ENCODE data around the gene FAR2. TPM values are rescaled to one million over a fixed set of nuclear protein-coding genes. Genes with fewer than 3 reads are reported as not detected.

The FAR2 gene
- total RNA-seq, 2 donors from 2014 or later = 42.5 to 96.7 TPM

DNA sequence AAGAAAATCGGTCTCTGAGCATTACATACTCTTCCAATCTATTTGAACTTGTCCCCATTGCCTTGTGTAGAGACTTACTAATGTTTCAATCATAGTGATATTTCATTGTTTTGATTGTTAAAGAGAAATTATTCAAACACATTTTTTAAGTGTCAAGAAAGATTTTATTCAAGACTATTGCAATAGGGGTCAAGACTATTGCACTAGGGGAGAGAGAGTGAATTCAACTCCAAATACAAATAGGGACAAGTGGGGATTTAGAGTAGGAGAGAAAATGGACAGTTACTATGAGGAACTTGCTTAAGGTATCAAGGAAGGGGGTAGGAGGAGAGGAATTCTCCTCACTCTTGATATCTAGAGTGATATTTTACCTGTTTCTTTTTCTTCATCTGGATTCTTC, 73.1 kb downstream of the FAR2 start:
- Mint-ChIP-seq H3K27ac (no peak overlapping the region), H3K36me3 (ENCODE audit: low read depth) (peaks cover 24% of the 10 kb centered on the region), H3K27me3 (ENCODE audit: insufficient read depth) (no peaks in the 10 kb centered on the region), H3K4me1 (peaks cover 34% of the 10 kb centered on the region), H3K4me3 (no peak overlapping the region), H3K9me3 (peaks cover 15% of the 10 kb centered on the region)
- Histone ChIP-seq H3K4me3 (ENCODE audit: low read length) (no peak overlapping the region), H3K9me3 (ENCODE audit: control insufficient read depth, low read length) (no peaks in the 10 kb centered on the region), H3K27ac (ENCODE audit: low read depth, low read length) (no peak overlapping the region), H3K27me3 (ENCODE audit: control insufficient read depth, insufficient read depth, low read length, poor library complexity, severe bottlenecking) (no peaks in the 10 kb centered on the region), H3K9ac (ENCODE audit: extremely low read depth, low read length, poor library complexity, severe bottlenecking) (no peak overlapping the region), H3K36me3 (ENCODE audit: control insufficient read depth, insufficient read depth, low read length) (no peaks in the 10 kb centered on the region), H3K4me1 (ENCODE audit: control insufficient read depth, insufficient read depth, low read length) (peaks cover 7% of the 10 kb centered on the region)
- DNase-seq = no peak
- TF ChIP-seq, protein P1, sequence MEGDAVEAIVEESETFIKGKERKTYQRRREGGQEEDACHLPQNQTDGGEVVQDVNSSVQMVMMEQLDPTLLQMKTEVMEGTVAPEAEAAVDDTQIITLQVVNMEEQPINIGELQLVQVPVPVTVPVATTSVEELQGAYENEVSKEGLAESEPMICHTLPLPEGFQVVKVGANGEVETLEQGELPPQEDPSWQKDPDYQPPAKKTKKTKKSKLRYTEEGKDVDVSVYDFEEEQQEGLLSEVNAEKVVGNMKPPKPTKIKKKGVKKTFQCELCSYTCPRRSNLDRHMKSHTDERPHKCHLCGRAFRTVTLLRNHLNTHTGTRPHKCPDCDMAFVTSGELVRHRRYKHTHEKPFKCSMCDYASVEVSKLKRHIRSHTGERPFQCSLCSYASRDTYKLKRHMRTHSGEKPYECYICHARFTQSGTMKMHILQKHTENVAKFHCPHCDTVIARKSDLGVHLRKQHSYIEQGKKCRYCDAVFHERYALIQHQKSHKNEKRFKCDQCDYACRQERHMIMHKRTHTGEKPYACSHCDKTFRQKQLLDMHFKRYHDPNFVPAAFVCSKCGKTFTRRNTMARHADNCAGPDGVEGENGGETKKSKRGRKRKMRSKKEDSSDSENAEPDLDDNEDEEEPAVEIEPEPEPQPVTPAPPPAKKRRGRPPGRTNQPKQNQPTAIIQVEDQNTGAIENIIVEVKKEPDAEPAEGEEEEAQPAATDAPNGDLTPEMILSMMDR (conservative IDR thresholded peaks at IDR 0.05) = no peak
- WGBS, 2 experiments (ENCODE audit: insufficient coverage in 1 of 2, insufficient read length in 1 of 2) = 89% methylated on average over 1 of the region's 1 CpG; no CpG with 5 or more reads in 1 of the 2 experiments

DNA sequence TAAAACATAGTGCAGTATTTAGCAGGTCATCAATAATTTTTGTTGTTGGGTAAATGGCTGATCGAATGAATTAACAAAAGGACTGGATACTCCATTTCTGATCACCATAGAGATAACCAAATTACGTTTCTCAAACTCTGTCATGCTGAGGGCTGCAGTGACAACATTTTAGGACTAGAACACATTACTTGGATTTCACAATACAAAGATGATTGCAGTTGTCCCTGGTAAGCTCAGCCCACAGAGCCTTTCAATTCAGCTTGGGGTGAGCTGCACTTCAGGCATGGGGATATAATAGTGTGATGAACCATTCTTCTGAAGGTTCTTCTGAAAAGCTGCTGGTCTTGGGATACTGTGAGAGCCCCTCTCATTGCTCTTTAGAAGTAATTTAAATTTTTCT, 74.3 kb downstream of the FAR2 start:
- H3K4me1 Mint-ChIP-seq = peaks cover 43% of the 10 kb centered on the region
- Histone ChIP-seq H3K36me3 (ENCODE audit: control insufficient read depth, insufficient read depth, low read length) (no peaks in the 10 kb centered on the region), H3K27ac (ENCODE audit: low read depth, low read length) (no peak overlapping the region), H3K9me3 (ENCODE audit: control insufficient read depth, low read length) (no peaks in the 10 kb centered on the region), H3K9ac (ENCODE audit: extremely low read depth, low read length, poor library complexity, severe bottlenecking) (no peak overlapping the region), H3K4me3 (ENCODE audit: low read length) (no peak overlapping the region), H3K4me1 (ENCODE audit: control insufficient read depth, insufficient read depth, low read length) (peaks cover 12% of the 10 kb centered on the region), H3K27me3 (ENCODE audit: control insufficient read depth, insufficient read depth, low read length, poor library complexity, severe bottlenecking) (no peaks in the 10 kb centered on the region)
- DNase-seq = no peak
- 88% methylated on average over 1 to 2 of the region's 2 CpGs for whole genome bisulfite sequencing, 2 experiments (ENCODE audit: insufficient coverage in 1 of 2, insufficient read length in 1 of 2)
- TF ChIP-seq, protein P1 (conservative IDR thresholded peaks at IDR 0.05) = no peak
- no peak overlapping the region for H3K27ac Mint-ChIP-seq
- no peaks in the 10 kb centered on the region for H3K27me3 Mint-ChIP-seq (ENCODE audit: insufficient read depth)
- peaks cover 22% of the 10 kb centered on the region for H3K36me3 Mint-ChIP-seq (ENCODE audit: low read depth)
- peaks cover 15% of the 10 kb centered on the region for H3K9me3 Mint-ChIP-seq
- H3K4me3 Mint-ChIP-seq = no peak overlapping the region

DNA sequence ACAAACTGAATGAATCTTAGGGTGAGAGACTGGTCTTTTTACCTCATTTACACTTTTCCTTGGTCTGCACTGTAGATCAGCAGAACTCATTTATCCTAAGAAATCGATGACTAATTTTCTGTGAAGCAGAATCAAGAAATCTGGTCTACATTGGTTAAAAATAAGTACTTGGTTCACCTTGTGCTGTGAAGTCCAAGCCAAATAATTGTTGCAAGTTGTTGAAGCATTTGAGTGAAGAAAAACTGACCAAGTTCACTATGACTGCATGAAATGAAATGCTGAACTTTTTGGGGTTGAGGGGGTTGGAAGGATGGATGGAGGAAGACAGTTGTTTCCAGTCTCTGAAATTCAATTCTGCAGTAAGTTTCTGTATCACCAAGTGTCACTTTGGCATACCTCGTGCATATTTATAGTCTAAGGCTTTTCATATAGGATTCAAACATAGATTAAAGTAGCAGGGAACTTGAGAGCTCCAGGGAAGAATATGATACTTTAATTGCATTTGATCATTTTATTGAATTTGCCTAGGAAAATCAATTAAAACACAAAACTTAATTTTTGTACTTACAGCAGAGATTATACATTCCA, 75.0 kb downstream of the FAR2 start:
- H3K27ac Mint-ChIP-seq = no peak overlapping the region
- no peaks in the 10 kb centered on the region for H3K36me3 ChIP-seq (ENCODE audit: control insufficient read depth, insufficient read depth, low read length)
- 94 to 100% methylated on average over 2 of the region's 2 CpGs for WGBS, 2 experiments (ENCODE audit: insufficient coverage in 1 of 2, insufficient read length in 1 of 2)
- peaks cover 22% of the 10 kb centered on the region for H3K36me3 Mint-ChIP-seq (ENCODE audit: low read depth)
- H3K27me3 Mint-ChIP-seq (ENCODE audit: insufficient read depth) = no peaks in the 10 kb centered on the region
- no peaks in the 10 kb centered on the region for H3K27me3 ChIP-seq (ENCODE audit: control insufficient read depth, insufficient read depth, low read length, poor library complexity, severe bottlenecking)
- H3K4me1 Mint-ChIP-seq = peaks cover 49% of the 10 kb centered on the region
- peaks cover 15% of the 10 kb centered on the region for H3K9me3 Mint-ChIP-seq
- H3K4me3 ChIP-seq (ENCODE audit: low read length) = no peak overlapping the region
- H3K9ac ChIP-seq (ENCODE audit: extremely low read depth, low read length, poor library complexity, severe bottlenecking) = no peak overlapping the region
- no peaks in the 10 kb centered on the region for H3K9me3 ChIP-seq (ENCODE audit: control insufficient read depth, low read length)
- no peak for DNase-seq
- H3K4me1 ChIP-seq (ENCODE audit: control insufficient read depth, insufficient read depth, low read length) = peaks cover 12% of the 10 kb centered on the region
- H3K4me3 Mint-ChIP-seq = no peak overlapping the region
- H3K27ac ChIP-seq (ENCODE audit: low read depth, low read length) = no peak overlapping the region
- TF ChIP-seq, protein P1 (conservative IDR thresholded peaks at IDR 0.05) = no peak
